DMS153 treated with DMSO at 0.1 percent for 48 hours (cell line): ENCODE data around the gene SYNPO2.

Source experiments
- DNase-seq: peaks from one replicate; lab custom pipeline; 2025; ENCODE audit not compliant: unreplicated experiment; lab: John Stamatoyannopoulos, UW

Gene SYNPO2

DNA sequence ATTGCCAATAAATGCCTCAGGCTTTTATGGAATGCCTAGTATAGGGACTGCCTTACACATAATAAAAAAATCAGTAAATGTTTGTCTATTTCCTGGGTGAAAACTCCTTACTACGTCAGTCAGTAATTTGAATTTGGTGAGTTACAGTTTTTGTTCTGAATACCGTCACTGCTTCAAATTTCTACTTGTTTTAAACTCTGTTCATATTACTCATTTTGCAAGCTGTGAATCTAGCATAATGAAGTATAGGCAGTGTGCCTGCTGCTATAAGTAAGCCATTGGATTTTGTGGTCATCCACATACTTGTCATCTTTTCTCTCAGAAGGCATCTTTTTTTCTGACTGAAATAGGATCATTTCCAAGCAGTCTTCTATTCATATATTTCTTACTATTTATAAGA is 43.1 kb downstream of the SYNPO2 start:
- DNase-seq, result no peak

DNA sequence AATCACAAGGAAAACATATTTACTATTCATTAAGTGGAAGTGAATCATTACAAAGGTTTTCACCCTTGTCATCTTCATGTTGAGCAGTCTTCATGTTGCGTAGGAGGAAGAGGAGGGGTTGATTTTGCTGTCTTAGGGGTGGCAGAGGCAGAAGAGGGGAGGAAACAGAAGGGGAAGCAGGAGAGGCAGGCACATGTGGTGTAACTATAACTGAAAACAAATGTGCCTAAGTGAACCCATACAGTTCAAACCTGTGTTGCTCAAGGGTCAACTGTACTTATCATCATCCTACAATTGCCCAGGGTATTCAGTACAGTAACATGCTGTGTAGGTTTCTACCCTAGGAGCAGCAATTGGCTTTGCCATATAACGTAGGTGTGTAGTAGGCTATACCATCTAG is 47.2 kb downstream of the SYNPO2 start:
- no peak for DNase-seq

- no peak for DNase-seq
Observed at GRCh38 chr4:118936406-118936805, 47.8 kb downstream of the SYNPO2 start.

DNA sequence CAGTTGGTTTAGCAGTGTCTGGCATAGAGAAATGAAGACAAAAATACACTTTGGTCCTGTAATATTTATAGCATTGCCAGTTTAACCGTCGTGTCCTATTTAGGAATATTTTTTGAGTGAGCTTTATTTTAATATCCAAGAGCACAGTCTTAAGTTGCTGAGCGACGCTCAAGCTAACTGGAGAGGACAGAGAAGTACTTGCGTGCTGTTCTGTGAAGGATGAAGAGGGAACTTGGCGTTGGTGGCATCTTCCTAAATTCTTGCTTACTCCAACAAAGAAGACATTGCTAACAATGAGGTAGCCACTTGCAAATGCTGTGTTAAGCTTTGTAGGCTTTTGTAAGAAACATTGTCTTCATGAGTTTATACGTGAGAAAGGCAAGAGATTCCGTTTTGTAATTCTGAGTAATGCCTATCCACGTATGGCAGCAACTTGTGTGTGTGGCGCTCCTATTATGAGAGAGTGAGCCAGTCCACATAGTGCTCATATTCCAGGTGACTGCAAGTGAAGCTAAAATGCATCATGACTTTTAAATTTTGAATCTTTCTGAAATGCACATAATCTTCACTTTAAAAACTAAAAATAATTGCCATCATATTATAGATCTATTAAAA is 50.6 kb downstream of the SYNPO2 start:
- DNase-seq, result no peak

DNA sequence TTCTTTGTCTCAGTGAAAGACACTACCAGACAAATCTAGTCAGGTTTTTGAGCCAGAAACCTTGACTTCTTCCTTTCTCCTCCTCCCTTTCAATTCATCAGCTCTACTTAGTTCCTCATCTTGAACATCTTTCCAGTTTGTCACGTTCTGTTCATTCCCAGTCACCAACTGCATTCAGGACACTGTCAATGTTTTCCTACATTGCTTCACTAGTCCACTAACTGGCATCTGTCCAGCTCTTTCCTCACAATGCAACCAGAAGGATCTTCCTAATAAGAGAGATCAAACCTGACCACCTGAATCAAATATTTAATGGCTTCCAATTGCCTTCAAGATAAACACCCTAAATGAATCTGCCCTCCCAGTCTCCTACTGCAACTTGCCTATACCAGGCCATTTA is 52.5 kb downstream of the SYNPO2 start:
- DNase-seq, result peak; percentile 8

DNA sequence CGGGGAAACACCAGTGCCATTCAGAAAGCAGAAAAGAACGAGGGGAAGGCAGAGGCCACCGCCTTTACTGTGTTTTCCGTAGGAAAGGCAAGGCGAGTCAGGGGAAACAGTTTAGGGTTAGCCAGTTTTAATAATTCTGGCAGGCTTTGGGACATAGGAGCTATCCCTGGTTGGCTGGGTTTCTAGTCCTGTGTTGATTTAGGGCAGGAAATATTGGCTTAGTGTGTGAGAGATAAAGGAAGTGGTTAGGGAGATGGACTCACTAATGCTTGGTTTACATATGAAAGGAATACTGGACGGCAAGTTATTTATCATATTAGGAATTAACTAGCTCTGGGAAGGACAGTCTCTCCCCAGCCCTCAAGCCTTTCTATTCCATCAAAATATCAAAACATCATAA is 53.1 kb downstream of the SYNPO2 start:
- DNase-seq, result peak; percentile 66

DNA sequence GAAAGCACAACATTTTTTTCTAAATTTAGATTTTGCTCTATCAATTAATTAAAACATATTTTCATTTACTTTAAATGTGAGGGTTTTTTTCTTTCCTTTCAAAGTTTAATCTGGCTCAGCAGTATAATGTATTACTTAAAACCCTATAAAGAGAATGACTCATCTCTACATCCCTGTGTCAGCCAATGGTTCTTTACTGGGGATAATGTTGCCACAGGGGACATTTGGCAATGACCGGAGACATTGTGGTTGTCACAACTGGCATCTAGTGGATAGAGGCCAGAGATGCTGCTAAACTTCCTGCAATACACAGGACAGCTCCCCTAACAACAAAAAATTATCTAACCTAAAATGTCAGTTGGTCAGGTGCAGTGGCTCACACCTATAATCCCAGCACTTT is 53.8 kb downstream of the SYNPO2 start:
- DNase-seq, result peak; percentile 26

DNA sequence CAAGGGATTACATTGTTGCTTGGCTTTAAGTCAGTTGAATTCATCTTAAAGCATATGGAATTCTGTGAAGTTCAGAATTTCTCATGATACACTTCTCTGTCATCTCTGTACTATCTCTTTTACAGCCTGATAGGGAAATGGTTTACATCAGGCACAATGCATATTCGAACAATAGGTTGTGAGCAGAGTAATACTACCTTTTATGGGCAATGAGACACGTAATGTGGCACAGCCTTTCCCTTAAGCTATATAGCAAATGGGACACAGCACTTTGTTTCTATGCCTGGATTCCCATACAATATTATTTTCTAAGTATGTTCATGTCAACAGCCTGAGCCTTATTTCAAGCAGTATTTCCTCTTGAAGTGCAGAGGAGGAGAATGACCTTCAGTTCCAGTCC is 58.4 kb downstream of the SYNPO2 start:
- no peak for DNase-seq

- DNase-seq, result no peak
Observed at GRCh38 chr4:118948545-118949144, 60.0 kb downstream of the SYNPO2 start.

GRCh38 chr4:118950224-118950623 is 61.6 kb downstream of the SYNPO2 start:
- DNase-seq, result no peak

DNA sequence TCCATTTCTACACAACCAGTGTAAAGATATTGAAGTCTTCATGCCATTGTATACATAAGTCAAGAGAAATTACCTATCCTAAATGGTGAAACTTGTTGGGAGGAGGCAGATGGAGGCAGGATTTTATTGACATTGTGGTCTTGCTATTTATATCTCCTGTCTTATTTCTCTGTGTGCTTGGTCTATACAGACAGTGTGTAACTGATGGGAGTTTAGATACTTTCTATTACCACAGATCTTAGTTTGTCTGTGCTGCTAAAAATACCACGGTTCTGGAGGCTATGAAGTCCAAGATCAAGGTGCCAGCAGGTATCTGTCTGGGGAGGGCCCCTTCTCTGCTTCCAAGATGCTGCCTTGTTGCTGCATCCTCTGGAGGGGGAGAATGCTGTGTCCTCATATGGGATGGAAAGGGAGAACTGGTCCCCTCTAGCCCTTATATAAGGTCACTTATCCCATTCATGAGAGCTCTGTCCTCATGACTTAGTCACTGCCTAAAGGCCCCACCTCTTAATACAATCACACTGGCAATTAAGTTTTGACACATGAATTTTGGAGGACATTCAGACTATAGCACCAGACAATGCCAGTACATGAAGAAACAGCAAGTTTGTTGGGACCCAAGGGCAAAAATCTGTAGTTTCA is 62.4 kb downstream of the SYNPO2 start:
- DNase-seq, result no peak

DNA sequence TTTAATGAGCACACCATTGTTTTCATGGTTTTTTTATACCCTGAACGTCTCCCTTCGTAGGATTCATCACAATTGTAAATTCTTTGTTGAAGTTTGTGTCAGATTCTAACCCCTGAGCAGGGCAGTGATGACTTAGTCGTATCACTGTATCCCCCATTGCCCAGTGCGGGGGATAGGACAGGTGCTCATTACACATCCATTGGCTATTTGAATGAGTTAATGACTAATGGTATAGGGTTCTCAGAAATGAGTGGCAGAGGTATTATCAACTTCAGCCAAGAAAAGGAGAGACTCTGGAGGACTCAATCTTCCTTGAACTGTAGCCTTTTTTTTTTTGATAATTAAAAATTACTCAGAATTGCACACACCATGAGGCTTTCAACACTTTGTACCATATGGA is 64.6 kb downstream of the SYNPO2 start:
- DNase-seq, result no peak

DNA sequence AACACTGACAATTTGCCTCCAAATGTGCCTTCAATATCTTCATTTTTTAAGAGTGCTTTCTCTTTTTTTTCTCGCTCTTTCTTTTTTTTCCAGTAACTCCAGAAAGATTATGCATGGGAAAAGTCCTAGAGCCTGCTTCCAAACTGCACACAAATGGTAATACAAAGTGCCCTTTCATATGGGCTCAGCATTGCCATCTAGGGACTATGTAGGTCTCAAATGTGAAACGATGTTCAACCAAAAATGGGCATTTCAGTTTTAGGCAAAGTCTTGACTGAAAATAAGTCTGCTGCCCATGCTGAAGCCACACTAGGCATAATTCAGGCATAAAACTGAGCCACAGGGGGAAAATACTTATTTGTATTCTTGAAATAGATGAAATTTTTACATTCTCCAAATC is 65.6 kb downstream of the SYNPO2 start:
- DNase-seq, result peak; percentile 3

GRCh38 chr4:118955515-118955914 is 66.9 kb downstream of the SYNPO2 start:
- no peak for DNase-seq

- no peak for DNase-seq
Observed at GRCh38 chr4:118957722-118958445, 69.2 kb downstream of the SYNPO2 start.

GRCh38 chr4:118962540-118962939 is 73.9 kb downstream of the SYNPO2 start:
- no peak for DNase-seq

- DNase-seq, result no peak
Observed at GRCh38 chr4:118964891-118965411, 76.3 kb downstream of the SYNPO2 start.

- no peak for DNase-seq
Observed at GRCh38 chr4:118967393-118967792, 78.7 kb downstream of the SYNPO2 start.

DNA sequence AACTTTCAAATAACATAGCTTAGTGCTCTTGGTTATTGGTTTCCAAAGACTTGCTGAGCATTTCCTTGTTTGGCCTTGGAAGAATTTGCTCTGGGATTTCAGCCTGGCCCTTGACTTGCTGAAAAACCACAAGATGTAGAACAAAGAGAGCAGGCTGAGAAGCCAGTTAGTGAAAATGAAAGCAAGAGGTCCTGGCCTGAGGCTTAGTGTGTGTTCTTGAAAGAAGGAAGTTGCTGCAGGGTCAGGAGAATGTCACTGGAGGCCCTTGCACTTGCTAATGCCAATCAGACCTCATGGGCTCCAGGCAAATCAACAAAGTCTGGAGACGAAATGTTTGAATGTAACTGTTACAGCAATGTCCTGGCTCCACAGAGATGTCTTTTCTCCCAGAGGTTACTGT is 79.4 kb downstream of the SYNPO2 start:
- DNase-seq, result no peak

- no peak for DNase-seq
Observed at GRCh38 chr4:118968813-118969212, 80.2 kb downstream of the SYNPO2 start.

GRCh38 chr4:118969359-118969758 is 80.7 kb downstream of the SYNPO2 start:
- DNase-seq, result peak; percentile 7

- no peak for DNase-seq
Observed at GRCh38 chr4:118972167-118972566, 83.5 kb downstream of the SYNPO2 start.
